Smooth muscle cell (in vitro differentiated cells): ENCODE data around the gene SLC4A4. TPM values are rescaled to one million over a fixed set of nuclear protein-coding genes. Genes with fewer than 3 reads are reported as not detected.

Source experiments
- DNase-seq: peaks from one replicate; lab custom pipeline; 2025; ENCODE audit not compliant: unreplicated experiment; lab: John Stamatoyannopoulos, UW
- H2AFZ ChIP-seq: fragments of 200-600 bp; sonication (generic); 2 replicates; pipeline ENCODE4 v1.6.0; 2016; ENCODE audit warnings: antibody characterized with exemption, low read depth, mild to moderate bottlenecking
- H3F3A ChIP-seq: fragments of 200-600 bp; sonication (generic); 2 replicates; pipeline ENCODE4 v1.6.0; 2017; ENCODE audit warnings: antibody characterized with exemption, low read depth
- H3K27ac ChIP-seq: fragments of 200-600 bp; sonication (generic); 2 replicates; pipeline ENCODE4 v1.5.1; 2016; ENCODE audit warnings: low read depth, mild to moderate bottlenecking
- H3K27me3 ChIP-seq: fragments of 200-600 bp; sonication (generic); 2 replicates; pipeline ENCODE4 v1.6.1; 2016; ENCODE audit warnings: low read depth, mild to moderate bottlenecking
- H3K36me3 ChIP-seq: fragments of 200-600 bp; sonication (generic); 2 replicates; pipeline ENCODE4 v1.5.1; 2016; ENCODE audit warnings: low read depth
- H3K4me1 ChIP-seq: fragments of 200-600 bp; sonication (generic); 2 replicates; pipeline ENCODE4 v1.5.1; 2016; ENCODE audit warnings: low read depth
- H3K4me2 ChIP-seq: fragments of 200-600 bp; sonication (generic); 2 replicates; pipeline ENCODE4 v1.6.0; 2016; ENCODE audit warnings: mild to moderate bottlenecking
- H3K4me3 ChIP-seq: fragments of 200-600 bp; sonication (generic); 2 replicates; pipeline ENCODE4 v1.5.1; 2016; ENCODE audit warnings: mild to moderate bottlenecking
- H3K79me2 ChIP-seq: fragments of 200-600 bp; sonication (generic); 2 replicates; pipeline ENCODE4 v1.6.0; 2016; ENCODE audit warnings: low read depth, mild to moderate bottlenecking
- H3K9ac ChIP-seq: fragments of 200-600 bp; sonication (generic); 2 replicates; pipeline ENCODE4 v1.6.0; 2016; ENCODE audit warnings: low read depth
- H3K9me3 ChIP-seq: fragments of 200-600 bp; sonication (generic); replicated peaks from 2 replicates; pipeline ENCODE4 v1.5.1; 2016; ENCODE audit warnings: low read depth
- H4K20me1 ChIP-seq: fragments of 200-600 bp; sonication (generic); 2 replicates; pipeline ENCODE4 v1.6.0; 2016; ENCODE audit warnings: low read depth
- WGBS: methylation state at CpG from one replicate; pipeline ENCODE4 v1.1.7; 2016; ENCODE audit warnings: low lambda C conversion rate; 5-methylcytosine and 5-hydroxymethylcytosine counted together
- polyA plus RNA-seq: library from polyadenylated mRNA; unstranded; fragments of >200 nt; fragmentation: Nextera tagmentation; extraction: Ambion mirVana; gene quantifications from 2 replicates; pipeline ENCODE4 v1.2.1, GENCODE V29; 2016
- total RNA-seq: library from RNA; depleted of rRNA; stranded (reverse); fragments of >200 nt; gene quantifications from 2 replicates; pipeline ENCODE4 v1.2.3, GENCODE V29; 2014
- TF ChIP-seq, protein P1 (sequence below): fragments of 200-600 bp; sonication (generic); IDR thresholded peaks from 2 replicates; pipeline ENCODE4 v1.5.1; 2017; ENCODE audit warnings: borderline replicate concordance, mild to moderate bottlenecking, antibody characterized with exemption; ENCODE audit not compliant: insufficient read depth, poor library complexity, severe bottlenecking

SLC4A4 gene
- total and polyA plus RNA-seq, 2 experiments from 2014 or later, result 1.2 to 4.1 TPM

DNA sequence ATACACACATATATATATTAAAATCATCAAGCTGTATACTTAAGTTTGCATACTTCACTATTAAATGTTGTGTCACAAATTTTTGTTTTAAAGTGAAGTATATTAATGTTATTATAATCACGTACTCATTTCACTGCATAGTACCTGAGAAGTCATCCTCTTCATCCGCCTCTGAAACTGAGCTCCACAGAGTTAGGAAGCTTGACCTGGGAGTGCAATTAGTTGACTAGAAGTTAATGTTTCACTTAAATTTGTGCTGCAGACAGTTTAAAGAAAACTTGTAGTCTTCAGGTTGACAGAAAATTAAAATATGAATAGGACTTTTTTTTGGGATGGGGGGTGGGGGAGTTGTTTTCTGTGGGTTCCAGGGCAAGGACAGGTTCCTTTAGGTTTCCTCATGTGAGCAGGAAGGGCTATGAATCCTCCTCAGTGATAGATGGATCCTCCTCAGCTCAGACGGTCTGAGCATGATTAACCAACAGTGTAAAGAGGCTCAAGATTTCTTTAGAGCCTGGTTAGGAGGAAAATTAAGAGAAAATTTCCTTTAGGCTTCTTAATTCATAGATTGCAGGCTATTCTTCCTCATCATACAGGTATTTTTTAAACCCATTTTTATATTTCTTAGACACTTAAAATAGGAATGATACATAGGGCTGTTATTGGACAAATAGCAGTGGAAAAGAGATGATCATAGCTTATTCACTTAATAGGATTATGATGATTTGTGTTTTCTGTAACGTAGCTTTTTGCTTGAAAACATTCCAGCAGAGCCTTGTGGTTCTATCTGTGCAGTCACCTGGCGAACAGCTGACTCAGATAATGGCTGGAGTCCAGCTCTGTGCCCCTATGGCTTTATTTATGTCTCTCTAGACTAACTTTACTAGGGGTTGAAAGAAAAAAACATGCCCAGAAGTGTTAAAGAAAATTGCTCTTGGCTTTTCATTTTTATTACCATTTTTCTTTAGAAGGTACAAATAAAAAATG is 102.7 kb downstream of the SLC4A4 start:
- Histone ChIP-seq H3K4me3 (no peak overlapping the region), H3K4me1 (no peaks in the 10 kb centered on the region), H3K9ac (no peak overlapping the region), H3F3A (no peaks in the 10 kb centered on the region), H4K20me1 (no peaks in the 10 kb centered on the region), H3K27me3 (no peaks in the 10 kb centered on the region), H2AFZ (no peak overlapping the region), H3K27ac (no peak overlapping the region), H3K4me2 (no peak overlapping the region), H3K9me3 (no peaks in the 10 kb centered on the region), H3K36me3 (no peaks in the 10 kb centered on the region), H3K79me2 (no peaks in the 10 kb centered on the region)
- TF ChIP-seq, protein P1, sequence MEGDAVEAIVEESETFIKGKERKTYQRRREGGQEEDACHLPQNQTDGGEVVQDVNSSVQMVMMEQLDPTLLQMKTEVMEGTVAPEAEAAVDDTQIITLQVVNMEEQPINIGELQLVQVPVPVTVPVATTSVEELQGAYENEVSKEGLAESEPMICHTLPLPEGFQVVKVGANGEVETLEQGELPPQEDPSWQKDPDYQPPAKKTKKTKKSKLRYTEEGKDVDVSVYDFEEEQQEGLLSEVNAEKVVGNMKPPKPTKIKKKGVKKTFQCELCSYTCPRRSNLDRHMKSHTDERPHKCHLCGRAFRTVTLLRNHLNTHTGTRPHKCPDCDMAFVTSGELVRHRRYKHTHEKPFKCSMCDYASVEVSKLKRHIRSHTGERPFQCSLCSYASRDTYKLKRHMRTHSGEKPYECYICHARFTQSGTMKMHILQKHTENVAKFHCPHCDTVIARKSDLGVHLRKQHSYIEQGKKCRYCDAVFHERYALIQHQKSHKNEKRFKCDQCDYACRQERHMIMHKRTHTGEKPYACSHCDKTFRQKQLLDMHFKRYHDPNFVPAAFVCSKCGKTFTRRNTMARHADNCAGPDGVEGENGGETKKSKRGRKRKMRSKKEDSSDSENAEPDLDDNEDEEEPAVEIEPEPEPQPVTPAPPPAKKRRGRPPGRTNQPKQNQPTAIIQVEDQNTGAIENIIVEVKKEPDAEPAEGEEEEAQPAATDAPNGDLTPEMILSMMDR, result no peak
- no peak for DNase-seq
- WGBS, result 70% methylated on average over 5 of the region's 5 CpGs

DNA sequence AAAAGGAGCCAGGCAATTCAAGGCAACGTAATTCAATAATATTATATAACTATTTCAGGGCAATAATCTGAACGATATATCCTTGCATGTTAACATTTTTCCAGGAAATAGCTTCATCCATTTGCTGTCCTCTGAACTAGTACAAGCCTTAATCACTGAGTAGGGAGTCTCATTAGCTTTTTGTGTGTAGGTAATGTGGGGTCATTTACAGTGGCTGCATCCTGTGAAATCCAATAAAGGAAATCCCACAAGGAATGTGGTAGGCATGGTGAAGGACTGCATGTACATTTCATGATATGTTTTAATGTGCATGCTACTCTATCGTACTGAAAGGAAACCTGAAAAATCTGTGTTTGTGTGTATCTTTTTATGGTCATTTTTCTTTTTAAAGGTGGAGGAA is 103.5 kb downstream of the SLC4A4 start:
- TF ChIP-seq, protein P1, result no peak
- no peak overlapping the region for H3K9ac ChIP-seq
- H4K20me1 ChIP-seq, result no peaks in the 10 kb centered on the region
- 93% methylated on average over 3 of the region's 3 CpGs for WGBS
- H3K27ac ChIP-seq, result no peak overlapping the region
- H3K4me1 ChIP-seq, result no peaks in the 10 kb centered on the region
- no peaks in the 10 kb centered on the region for H3K27me3 ChIP-seq
- H2AFZ ChIP-seq, result no peak overlapping the region
- H3K9me3 ChIP-seq, result no peaks in the 10 kb centered on the region
- DNase-seq, result no peak
- no peak overlapping the region for H3K4me3 ChIP-seq
- H3F3A ChIP-seq, result no peaks in the 10 kb centered on the region
- H3K36me3 ChIP-seq, result no peaks in the 10 kb centered on the region
- H3K4me2 ChIP-seq, result no peak overlapping the region
- no peaks in the 10 kb centered on the region for H3K79me2 ChIP-seq

DNA sequence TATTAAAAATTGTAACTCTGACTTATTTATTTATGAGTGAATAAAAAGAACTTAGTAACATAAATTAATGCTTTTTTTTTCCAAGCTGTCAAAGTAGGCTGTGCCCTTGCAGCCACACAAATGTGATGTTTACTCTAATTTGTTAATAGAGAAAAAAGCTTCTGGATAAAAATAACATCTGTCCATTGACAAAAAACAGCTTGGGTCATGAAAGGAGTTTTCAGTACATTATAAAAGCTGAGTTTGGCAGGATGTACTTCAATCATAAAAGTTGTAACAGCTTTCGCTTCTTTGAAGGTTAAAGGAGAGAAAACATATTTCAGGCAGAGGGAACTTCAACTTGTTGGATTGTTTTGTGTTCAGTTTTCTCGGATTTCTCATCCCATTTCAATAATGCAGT is 105.6 kb downstream of the SLC4A4 start:
- no peak for DNase-seq
- TF ChIP-seq, protein P1, result no peak
- Histone ChIP-seq H3K36me3 (no peaks in the 10 kb centered on the region), H3K9ac (no peak overlapping the region), H3K27me3 (no peaks in the 10 kb centered on the region), H3K4me3 (no peak overlapping the region), H4K20me1 (no peaks in the 10 kb centered on the region), H3F3A (no peaks in the 10 kb centered on the region), H3K27ac (no peak overlapping the region), H3K4me2 (no peak overlapping the region), H3K9me3 (no peaks in the 10 kb centered on the region), H3K79me2 (no peaks in the 10 kb centered on the region), H2AFZ (no peak overlapping the region), H3K4me1 (no peaks in the 10 kb centered on the region)
- WGBS, result 76% methylated on average over 2 of the region's 2 CpGs
